ENCODE measurements around the gene TOMM6.
"Not testable (repeated sequence)": the region's sequence is repeated elsewhere in the genome, so short reads cannot be mapped to it uniquely, and the experiment has no call there.

DNA sequence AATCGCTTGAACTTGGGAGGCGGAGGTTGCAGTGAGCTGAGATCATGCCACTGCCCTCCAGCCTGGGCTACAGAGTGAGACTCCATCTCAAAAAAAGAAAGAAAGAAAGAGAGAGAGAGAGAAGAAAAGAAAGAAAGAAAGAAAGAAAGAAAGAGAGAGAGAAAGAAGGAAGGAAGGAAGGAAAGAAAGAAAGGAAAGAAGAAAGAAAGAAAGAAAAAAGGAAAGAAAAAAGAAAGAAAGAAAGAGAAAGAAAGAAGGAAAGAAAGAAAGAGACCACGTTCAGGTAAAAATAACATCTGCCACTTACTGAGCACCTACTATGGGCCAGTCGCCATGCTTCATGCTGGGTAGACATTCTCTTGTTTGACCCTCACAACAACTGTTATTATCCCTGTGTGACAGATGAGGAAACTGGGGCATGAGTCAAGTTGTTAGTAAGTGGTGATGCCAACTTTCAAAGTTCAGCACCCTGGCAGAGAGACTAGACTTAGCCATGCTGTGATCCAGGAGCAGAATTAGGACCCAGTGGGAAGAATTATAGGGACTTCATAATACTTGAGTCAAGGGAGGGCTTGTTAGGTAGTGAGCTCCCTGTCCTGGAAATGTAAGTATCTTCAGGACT, 21.3 kb upstream of the TOMM6 start:
- TF ChIP-seq, protein P1, sequence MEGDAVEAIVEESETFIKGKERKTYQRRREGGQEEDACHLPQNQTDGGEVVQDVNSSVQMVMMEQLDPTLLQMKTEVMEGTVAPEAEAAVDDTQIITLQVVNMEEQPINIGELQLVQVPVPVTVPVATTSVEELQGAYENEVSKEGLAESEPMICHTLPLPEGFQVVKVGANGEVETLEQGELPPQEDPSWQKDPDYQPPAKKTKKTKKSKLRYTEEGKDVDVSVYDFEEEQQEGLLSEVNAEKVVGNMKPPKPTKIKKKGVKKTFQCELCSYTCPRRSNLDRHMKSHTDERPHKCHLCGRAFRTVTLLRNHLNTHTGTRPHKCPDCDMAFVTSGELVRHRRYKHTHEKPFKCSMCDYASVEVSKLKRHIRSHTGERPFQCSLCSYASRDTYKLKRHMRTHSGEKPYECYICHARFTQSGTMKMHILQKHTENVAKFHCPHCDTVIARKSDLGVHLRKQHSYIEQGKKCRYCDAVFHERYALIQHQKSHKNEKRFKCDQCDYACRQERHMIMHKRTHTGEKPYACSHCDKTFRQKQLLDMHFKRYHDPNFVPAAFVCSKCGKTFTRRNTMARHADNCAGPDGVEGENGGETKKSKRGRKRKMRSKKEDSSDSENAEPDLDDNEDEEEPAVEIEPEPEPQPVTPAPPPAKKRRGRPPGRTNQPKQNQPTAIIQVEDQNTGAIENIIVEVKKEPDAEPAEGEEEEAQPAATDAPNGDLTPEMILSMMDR (IDR thresholded peaks at IDR 0.05), result not testable (repeated sequence)
- TF ChIP-seq ZFX (IDR thresholded peaks at IDR 0.05; ENCODE audit: borderline replicate concordance), result not testable (repeated sequence)

Measured in 22Rv1 (cell line).